GM18502 (cell line): Measurements from ENCODE around the gene KPTN.
"Not testable (repeated sequence)": the region's sequence is repeated elsewhere in the genome, so short reads cannot be mapped to it uniquely, and the experiment has no call there.

Experiments
- ATAC-seq: cut with Tn5 transposase; IDR thresholded peaks from one replicate; pipeline ENCODE4 v1.9.1; 2021; ENCODE audit warnings: mild to moderate bottlenecking; ENCODE audit not compliant: unreplicated experiment, poor library complexity

The KPTN gene

GRCh38 chr19:47492571-47493377 is 8.8 kb upstream of the KPTN start:
- no peak for ATAC-seq

- no peak for ATAC-seq
Measured at GRCh38 chr19:47492137-47492533, 8.1 kb upstream of the KPTN start.

GRCh38 chr19:47491358-47492136 is 7.5 kb upstream of the KPTN start:
- ATAC-seq: no peak

- ATAC-seq: no peak
Measured at GRCh38 chr19:47490847-47491246, 6.8 kb upstream of the KPTN start.

GRCh38 chr19:47490031-47490430 is 6.0 kb upstream of the KPTN start:
- ATAC-seq: no peak

GRCh38 chr19:47489072-47489914 is 5.3 kb upstream of the KPTN start:
- ATAC-seq: no peak

GRCh38 chr19:47487551-47488515 is 3.8 kb upstream of the KPTN start:
- ATAC-seq: no peak

- no peak for ATAC-seq
Measured at GRCh38 chr19:47486900-47487299, 2.9 kb upstream of the KPTN start.

- not testable (repeated sequence) for ATAC-seq
Measured at GRCh38 chr19:47486220-47486619, 2.2 kb upstream of the KPTN start.

GRCh38 chr19:47485210-47485609 is 1.2 kb upstream of the KPTN start:
- ATAC-seq: no peak

GRCh38 chr19:47483200-47483599 is 819 bp downstream of the KPTN start:
- ATAC-seq: no peak

GRCh38 chr19:47481460-47482052 is 2.5 kb downstream of the KPTN start:
- ATAC-seq: no peak

GRCh38 chr19:47480658-47481057 is 3.4 kb downstream of the KPTN start:
- ATAC-seq: no peak

GRCh38 chr19:47479701-47480503 is 4.1 kb downstream of the KPTN start:
- ATAC-seq: no peak

- ATAC-seq: no peak
Measured at GRCh38 chr19:47476438-47476972, 7.5 kb downstream of the KPTN start.

GRCh38 chr19:47475465-47475864 is 8.6 kb downstream of the KPTN start:
- no peak for ATAC-seq

GRCh38 chr19:47473336-47473735 is 10.7 kb downstream of the KPTN start:
- no peak for ATAC-seq
